Left colon (tissue), 2 donors: ENCODE measurements around the gene PDE4B. TPM values are rescaled to one million over a fixed set of nuclear protein-coding genes. Genes with fewer than 3 reads are reported as not detected.
A peak's percentile ranks its signal among the peaks of the same experiment; 100 is the strongest.

ENCODE experiments used
- ATAC-seq: fragments of 200-7000 bp; cut with Tn5 transposase; one replicate; pipeline ENCODE4 v1.9.1; 2020; ENCODE audit warnings: mild to moderate bottlenecking, moderate library complexity
- DNase-seq, 2 donors: peaks; one replicate each; pipeline ENCODE4 v3.0.0-alpha.2; 2020
- intact Hi-C, 2 donors: fragments of 100-400 bp; cut with DNase I in 1 of 2; cut with micrococcal nuclease in 1 of 2; formaldehyde crosslinking; loops; one replicate each; pipeline versions ENCODE4 v1.11.2 to v1.14.0; 2022; cut with DNase I, micrococcal nuclease
- long read RNA-seq: library from polyadenylated mRNA; unstranded; transcript quantifications from one replicate; pipeline ENCODE4 v2.0.0, GENCODE V29; 2021
- total RNA-seq, 2 donors: library from RNA; stranded (reverse); fragmentation: NEBNext Ultra II Directional; extraction: Animal tissue kit (Norgen Biotek cat#: 25700); gene quantifications; one replicate each; pipeline ENCODE4 v1.2.1, GENCODE V29; 2021
- donor health status: DM: no; HTN: no; CAD: no.
- donor health status: DM: yes; HTN: yes; CAD: no.

The PDE4B gene
- 1 to 10 TPM; 4.2 to 4.4 TPM for total RNA-seq
- long read RNA-seq, partial matches to known transcripts = 0 of 1 reads
- long read RNA-seq, other reads (novel, unspliced or antisense) = 0 of 1 reads

GRCh38 chr1:65792669-65793358, at the start of gene PDE4B:
PDE4B (plus strand) TSS chr1:65792895.
- intact Hi-C loops = no loop called here
- peak; percentile 42 for ATAC-seq
- peak in 1 of 2 donors; percentile 15 for DNase-seq

- intact Hi-C loops = no loop called here
- ATAC-seq (no peak), DNase-seq (no peak)
These were observed 48.0 kb upstream of the PDE4B start for GRCh38 chr1:65744731-65745130.

- intact Hi-C loops = no loop called here
- DNase-seq (no peak), ATAC-seq (no peak)
These were observed 40.7 kb upstream of the PDE4B start for GRCh38 chr1:65751961-65752360.

GRCh38 chr1:65756616-65757015, 36.1 kb upstream of the PDE4B start:
- intact Hi-C loops = no loop called here
- DNase-seq (no peak), ATAC-seq (no peak)

GRCh38 chr1:65757531-65757930, 35.2 kb upstream of the PDE4B start:
- DNase-seq = peak; percentile 26 to 38
- ATAC-seq = peak; percentile 91
- intact Hi-C loops = no loop called here

GRCh38 chr1:65758128-65758527, 34.6 kb upstream of the PDE4B start:
- DNase-seq (no peak), ATAC-seq (peak; percentile 76)
- intact Hi-C loops = no loop called here

GRCh38 chr1:65759516-65759915, 33.2 kb upstream of the PDE4B start:
- intact Hi-C loops = no loop called here
- ATAC-seq (no peak), DNase-seq (no peak)

- DNase-seq (no peak), ATAC-seq (no peak)
- intact Hi-C loops = no loop called here
These were observed 30.4 kb upstream of the PDE4B start for GRCh38 chr1:65762081-65762862.

GRCh38 chr1:65764052-65764451, 28.6 kb upstream of the PDE4B start:
- ATAC-seq = peak; percentile 99
- intact Hi-C loops = no loop called here
- DNase-seq = no peak

GRCh38 chr1:65765631-65766030, 27.1 kb upstream of the PDE4B start:
- intact Hi-C loops = no loop called here
- no peak for ATAC-seq

GRCh38 chr1:65769636-65770035, 23.1 kb upstream of the PDE4B start:
- ATAC-seq (no peak), DNase-seq (no peak)
- intact Hi-C loops = no loop called here

More at GRCh38 chr1:65765631-65766030, 27.1 kb upstream of the PDE4B start:
- DNase-seq = no peak

- ATAC-seq (peak; percentile 45), DNase-seq (no peak)
- intact Hi-C loops = no loop called here
These were observed 20.1 kb upstream of the PDE4B start for GRCh38 chr1:65772607-65773006.

- ATAC-seq (no peak), DNase-seq (no peak)
- intact Hi-C loops = no loop called here
These were observed 19.1 kb upstream of the PDE4B start for GRCh38 chr1:65773391-65774123.

- intact Hi-C loops = no loop called here
These were observed 3.9 kb upstream of the PDE4B start for GRCh38 chr1:65788762-65789161.

GRCh38 chr1:65791396-65791795, 1.3 kb upstream of the PDE4B start:
- ATAC-seq (no peak), DNase-seq (no peak)
- intact Hi-C loops = no loop called here

More at GRCh38 chr1:65788762-65789161, 3.9 kb upstream of the PDE4B start:
- DNase-seq (no peak), ATAC-seq (no peak)

- ATAC-seq = no peak
- DNase-seq = no peak
- intact Hi-C loops = no loop called here
These were observed 660 bp upstream of the PDE4B start for GRCh38 chr1:65791801-65792668.

- DNase-seq (no peak), ATAC-seq (no peak)
- intact Hi-C loops = no loop called here
These were observed 651 bp downstream of the PDE4B start for GRCh38 chr1:65793359-65793732.

GRCh38 chr1:65795311-65795710, 2.6 kb downstream of the PDE4B start:
- DNase-seq = no peak
- intact Hi-C loops = no loop called here
- no peak for ATAC-seq

- no peak for ATAC-seq
- intact Hi-C loops = no loop called here
- no peak for DNase-seq
These were observed 6.9 kb downstream of the PDE4B start for GRCh38 chr1:65799601-65800000.
